MG63 (cell line): ENCODE measurements around the gene CBFA2T2. TPM values are rescaled to one million over a fixed set of nuclear protein-coding genes. Genes with fewer than 3 reads are reported as not detected.
"Not testable (repeated sequence)": the region's sequence is repeated elsewhere in the genome, so short reads cannot be mapped to it uniquely, and the experiment has no call there.

Source experiments
- DNase-seq: peaks from one replicate; pipeline ENCODE4 v3.0.0-alpha.2; 2020
- H3K27me3 ChIP-seq: fragments of 250-450 bp; sonication (Bioruptor Pico); 2 replicates; pipeline ENCODE4 v1.5.1; 2020; ENCODE audit warnings: mild to moderate bottlenecking, moderate library complexity
- H3K36me3 ChIP-seq: fragments of 250-450 bp; sonication (Bioruptor Pico); 2 replicates; pipeline ENCODE4 v1.5.1; 2020; ENCODE audit warnings: mild to moderate bottlenecking, moderate library complexity
- H3K4me3 ChIP-seq: fragments of 250-450 bp; sonication (Bioruptor Pico); 2 replicates; pipeline ENCODE4 v1.5.1; 2020; ENCODE audit warnings: mild to moderate bottlenecking, moderate library complexity
- H3K9me3 ChIP-seq: fragments of 250-450 bp; sonication (Bioruptor Pico); 2 replicates; pipeline ENCODE4 v1.5.1; 2020; ENCODE audit warnings: mild to moderate bottlenecking, moderate library complexity
- total RNA-seq: library from RNA; depleted of rRNA; stranded (reverse); fragments of >200 nt; shearing (Covaris generic); gene quantifications from 2 replicates; pipeline ENCODE4 v1.2.3, GENCODE V29; 2014; ENCODE audit warnings: low replicate concordance

CBFA2T2 gene
- total RNA-seq, 1 experiment from 2014 or later = 7.2 TPM

- Histone ChIP-seq H3K9me3 (no peaks in the 10 kb centered on the region), H3K36me3 (no peaks in the 10 kb centered on the region), H3K4me3 (no peak overlapping the region), H3K27me3 (no peaks in the 10 kb centered on the region)
- DNase-seq = peak; percentile 36
Observed at GRCh38 chr20:33522256-33522820, 32.4 kb downstream of the CBFA2T2 start.

GRCh38 chr20:33524261-33524660, 34.4 kb downstream of the CBFA2T2 start:
- Histone ChIP-seq H3K36me3 (no peaks in the 10 kb centered on the region), H3K9me3 (no peaks in the 10 kb centered on the region), H3K4me3 (no peak overlapping the region), H3K27me3 (no peaks in the 10 kb centered on the region)
- DNase-seq = no peak

GRCh38 chr20:33526769-33527168, 36.9 kb downstream of the CBFA2T2 start:
- no peak overlapping the region for H3K4me3 ChIP-seq
- H3K9me3 ChIP-seq = no peaks in the 10 kb centered on the region
- H3K36me3 ChIP-seq = no peaks in the 10 kb centered on the region
- no peaks in the 10 kb centered on the region for H3K27me3 ChIP-seq
- no peak for DNase-seq

- no peak for DNase-seq
- Histone ChIP-seq H3K9me3 (no peaks in the 10 kb centered on the region), H3K4me3 (no peak overlapping the region), H3K27me3 (no peaks in the 10 kb centered on the region), H3K36me3 (no peaks in the 10 kb centered on the region)
Observed at GRCh38 chr20:33531047-33531877, 41.4 kb downstream of the CBFA2T2 start.

GRCh38 chr20:33531885-33532284, 42.0 kb downstream of the CBFA2T2 start:
- no peaks in the 10 kb centered on the region for H3K9me3 ChIP-seq
- H3K36me3 ChIP-seq = no peaks in the 10 kb centered on the region
- DNase-seq = no peak
- H3K27me3 ChIP-seq = no peaks in the 10 kb centered on the region
- no peak overlapping the region for H3K4me3 ChIP-seq

DNA sequence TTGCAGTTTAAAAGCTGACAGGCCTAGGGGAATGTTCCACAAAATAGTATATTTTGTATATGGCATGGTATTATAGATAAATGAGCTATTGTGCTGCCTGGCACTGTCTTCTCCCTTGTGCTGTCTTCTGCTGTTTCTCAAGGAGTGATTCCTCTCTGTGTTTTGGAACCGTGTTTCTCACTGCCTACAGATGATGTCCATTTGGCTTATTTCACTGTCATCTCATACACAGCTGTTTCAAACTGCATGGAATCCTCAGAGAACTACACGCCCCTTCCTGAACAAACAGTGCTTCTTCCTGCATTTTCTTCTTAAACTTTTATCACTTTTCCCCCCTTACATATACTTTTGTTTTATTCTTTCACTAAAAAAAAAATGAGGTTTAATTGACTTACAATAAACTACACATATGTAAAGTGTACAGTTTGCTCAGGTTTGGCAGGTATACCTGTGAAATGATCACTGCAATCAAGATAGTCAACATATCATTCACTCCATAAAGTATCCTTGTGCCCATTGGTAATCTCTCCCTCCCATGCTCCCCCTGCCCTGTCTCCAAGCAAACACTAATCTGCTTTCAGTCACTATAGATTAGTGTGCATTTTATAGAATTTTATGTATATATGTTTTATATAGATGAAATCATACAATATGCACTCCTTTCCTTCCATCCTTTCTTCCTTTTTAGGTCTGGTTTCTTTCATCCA, 43.0 kb downstream of the CBFA2T2 start:
- DNase-seq = no peak
- no peaks in the 10 kb centered on the region for H3K27me3 ChIP-seq
- H3K36me3 ChIP-seq = no peaks in the 10 kb centered on the region
- H3K9me3 ChIP-seq = no peaks in the 10 kb centered on the region
- H3K4me3 ChIP-seq = no peak overlapping the region

DNA sequence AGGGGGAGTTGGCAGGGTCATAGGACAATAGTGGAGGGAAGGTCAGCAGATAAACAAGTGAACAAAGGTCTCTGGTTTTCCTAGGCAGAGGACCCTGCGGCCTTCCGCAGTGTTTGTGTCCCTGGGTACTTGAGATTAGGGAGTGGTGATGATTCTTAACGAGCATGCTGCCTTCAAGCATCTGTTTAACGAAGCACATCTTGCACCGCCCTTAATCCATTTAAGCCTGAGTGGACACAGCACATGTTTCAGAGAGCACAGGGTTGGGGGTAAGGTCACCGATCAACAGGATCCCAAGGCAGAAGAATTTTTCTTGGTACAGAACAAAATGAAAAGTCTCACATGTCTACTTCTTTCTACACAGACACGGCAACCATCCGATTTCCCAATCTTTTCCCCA, 45.8 kb downstream of the CBFA2T2 start:
- not testable (repeated sequence) for H3K4me3 ChIP-seq, H3K27me3 ChIP-seq, DNase-seq, H3K9me3 ChIP-seq, H3K36me3 ChIP-seq

GRCh38 chr20:33537608-33538007, 47.7 kb downstream of the CBFA2T2 start:
- Histone ChIP-seq H3K9me3 (no peaks in the 10 kb centered on the region), H3K36me3 (no peaks in the 10 kb centered on the region), H3K27me3 (no peaks in the 10 kb centered on the region; the same call in 1 of the 2 replicates), H3K4me3 (no peak overlapping the region)
- no peak for DNase-seq

GRCh38 chr20:33539129-33539528, 49.2 kb downstream of the CBFA2T2 start:
- Histone ChIP-seq H3K9me3 (no peaks in the 10 kb centered on the region), H3K27me3 (no peaks in the 10 kb centered on the region; the same call in 1 of the 2 replicates), H3K4me3 (no peak overlapping the region), H3K36me3 (no peaks in the 10 kb centered on the region)
- no peak for DNase-seq

DNA sequence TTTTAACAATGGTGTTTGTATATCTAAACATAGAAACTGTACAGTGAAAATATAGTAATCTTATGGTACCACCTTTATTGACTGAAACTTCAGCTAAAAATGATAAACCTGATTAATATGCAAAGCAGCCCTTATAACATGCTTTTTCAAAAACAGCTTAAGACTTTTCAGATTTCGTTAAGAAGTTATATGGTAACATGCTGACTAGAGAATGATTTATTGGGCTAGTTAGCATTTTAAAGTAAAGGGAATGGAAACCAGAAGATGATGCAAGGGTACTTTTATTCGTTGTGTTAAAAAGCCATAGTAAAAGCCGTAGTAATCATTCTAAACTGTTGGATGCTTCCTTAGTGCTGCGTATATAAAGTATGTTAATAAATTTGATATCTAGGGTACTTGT, 50.5 kb downstream of the CBFA2T2 start:
- no peak overlapping the region for H3K4me3 ChIP-seq
- H3K27me3 ChIP-seq = no peaks in the 10 kb centered on the region; the same call in 1 of the 2 replicates
- H3K36me3 ChIP-seq = no peaks in the 10 kb centered on the region
- no peaks in the 10 kb centered on the region for H3K9me3 ChIP-seq
- no peak for DNase-seq

DNA sequence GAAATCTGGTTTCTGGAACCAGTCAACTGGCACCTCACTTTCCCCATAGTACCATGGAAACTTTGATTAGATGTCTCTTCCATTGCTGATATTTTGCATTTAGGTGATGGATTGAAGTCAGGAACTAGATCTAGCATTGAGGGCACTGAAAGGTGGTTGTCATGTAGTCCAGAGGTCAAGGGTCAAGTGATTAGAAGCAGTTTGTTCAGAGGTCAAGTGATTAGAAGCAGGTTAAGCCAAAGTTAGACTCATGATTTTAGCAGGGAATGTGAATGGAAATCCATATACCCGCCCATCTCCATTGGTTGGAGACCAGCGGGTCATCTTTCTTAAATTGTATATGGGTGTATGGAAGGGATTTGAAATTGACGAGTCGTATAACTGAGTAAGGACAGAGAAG, 51.2 kb downstream of the CBFA2T2 start:
- H3K27me3 ChIP-seq = no peaks in the 10 kb centered on the region; the same call in 1 of the 2 replicates
- no peak for DNase-seq
- no peak overlapping the region for H3K4me3 ChIP-seq
- no peaks in the 10 kb centered on the region for H3K36me3 ChIP-seq
- no peaks in the 10 kb centered on the region for H3K9me3 ChIP-seq

DNA sequence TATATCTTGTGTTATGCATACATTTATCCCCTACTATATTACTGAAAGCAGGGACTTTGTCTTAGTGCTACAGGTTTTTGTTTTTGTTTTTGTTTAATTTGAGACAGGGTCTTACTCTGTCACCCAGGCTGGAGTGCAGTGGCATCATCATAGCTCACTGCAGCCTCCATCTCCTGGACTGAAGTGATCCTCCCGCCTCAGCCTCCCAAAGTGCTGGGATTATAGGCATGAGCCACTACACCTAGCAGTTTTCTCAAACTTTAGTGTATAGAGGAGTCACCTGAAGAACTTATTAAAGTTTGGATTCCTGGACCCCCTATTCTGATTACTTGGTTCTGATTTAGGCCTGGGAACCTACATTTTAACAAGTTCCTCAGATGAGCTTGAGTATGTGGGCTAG, 51.9 kb downstream of the CBFA2T2 start:
- no peaks in the 10 kb centered on the region for H3K9me3 ChIP-seq
- no peak for DNase-seq
- H3K4me3 ChIP-seq = no peak overlapping the region
- H3K36me3 ChIP-seq = no peaks in the 10 kb centered on the region
- H3K27me3 ChIP-seq = no peaks in the 10 kb centered on the region; the same call in 1 of the 2 replicates

DNA sequence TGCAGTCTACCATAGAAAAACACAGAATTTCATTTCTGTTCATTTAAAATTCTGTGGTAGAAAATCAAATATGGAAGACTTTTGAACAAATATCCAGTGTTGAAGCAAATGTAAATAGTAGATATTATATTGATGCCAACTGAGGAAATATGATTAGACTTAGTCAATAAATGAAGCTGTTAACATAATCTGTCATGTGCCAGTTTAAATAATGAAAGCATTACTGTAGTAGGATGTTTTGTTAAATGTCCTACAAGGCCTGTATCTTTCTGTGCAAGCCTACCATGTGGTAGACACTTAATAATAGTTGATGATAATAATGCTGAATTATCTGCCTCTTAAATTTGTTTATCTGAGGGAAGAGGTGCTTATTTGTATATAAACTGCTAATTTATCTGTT, 55.9 kb downstream of the CBFA2T2 start:
- Histone ChIP-seq H3K36me3 (no peaks in the 10 kb centered on the region), H3K27me3 (no peaks in the 10 kb centered on the region), H3K4me3 (no peak overlapping the region), H3K9me3 (no peaks in the 10 kb centered on the region)
- no peak for DNase-seq

DNA sequence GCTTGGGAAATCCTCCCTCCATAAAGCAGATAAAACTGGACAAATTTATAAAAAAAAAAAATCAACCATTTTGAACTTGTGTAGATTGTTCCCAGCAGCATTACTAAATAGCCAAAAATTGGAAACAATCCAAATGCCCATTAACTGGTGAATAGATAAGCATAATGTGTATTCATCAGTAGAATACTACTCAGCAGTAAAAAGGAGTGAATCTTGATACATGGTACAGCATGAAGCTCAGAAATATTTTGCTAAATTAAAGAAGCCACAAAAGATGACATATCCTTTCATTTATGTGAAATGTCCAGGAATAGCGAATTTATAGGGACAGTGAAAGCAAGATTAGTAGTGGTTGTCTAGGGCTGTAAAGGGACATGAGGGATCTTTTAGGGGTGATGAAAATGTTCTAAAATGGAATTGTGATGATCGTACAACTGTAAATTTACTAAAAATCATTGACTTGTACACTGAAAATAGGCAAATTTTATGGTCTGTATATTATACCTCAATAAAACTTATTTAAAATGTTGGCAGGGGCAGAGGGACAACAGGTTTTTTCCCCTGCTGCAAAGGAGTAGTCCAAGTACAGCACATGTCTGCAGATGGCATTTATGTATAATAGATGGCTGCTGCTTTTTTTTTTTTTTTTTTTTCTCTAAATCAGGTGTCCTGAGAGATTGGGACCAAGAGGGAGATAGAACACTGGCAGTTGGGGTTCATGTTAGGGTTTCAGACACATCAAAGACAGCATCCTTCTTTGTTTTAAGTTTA, 59.5 kb downstream of the CBFA2T2 start:
- DNase-seq = no peak
- Histone ChIP-seq H3K27me3 (no peaks in the 10 kb centered on the region), H3K4me3 (no peak overlapping the region), H3K36me3 (no peaks in the 10 kb centered on the region), H3K9me3 (no peaks in the 10 kb centered on the region)

GRCh38 chr20:33551778-33552177, 61.9 kb downstream of the CBFA2T2 start:
- Histone ChIP-seq H3K4me3 (no peak overlapping the region), H3K9me3 (no peaks in the 10 kb centered on the region), H3K36me3 (no peaks in the 10 kb centered on the region), H3K27me3 (no peaks in the 10 kb centered on the region)
- DNase-seq = no peak

- no peaks in the 10 kb centered on the region for H3K9me3 ChIP-seq
- no peaks in the 10 kb centered on the region for H3K27me3 ChIP-seq
- no peak overlapping the region for H3K4me3 ChIP-seq
- DNase-seq = no peak
- no peaks in the 10 kb centered on the region for H3K36me3 ChIP-seq
Observed at GRCh38 chr20:33552519-33552918, 62.6 kb downstream of the CBFA2T2 start.

DNA sequence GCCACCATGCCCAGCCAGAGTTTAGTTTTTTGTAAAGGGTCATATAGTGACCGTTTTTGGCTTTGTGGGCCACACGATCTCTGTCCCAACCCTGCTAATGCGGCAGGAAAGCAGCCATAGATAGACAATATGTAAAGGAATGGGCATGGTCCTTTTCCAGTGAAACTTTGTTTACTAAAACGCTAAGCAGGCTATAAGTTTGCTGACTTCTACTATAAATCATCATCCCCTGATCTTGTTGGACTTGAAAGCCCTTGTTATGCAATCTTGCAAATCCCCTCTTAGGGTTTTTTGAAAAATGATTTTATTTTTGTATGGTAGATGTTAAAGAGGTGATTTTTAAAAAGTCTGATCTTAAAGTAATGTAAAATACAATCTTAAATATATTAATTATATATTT, 63.6 kb downstream of the CBFA2T2 start:
- no peaks in the 10 kb centered on the region for H3K9me3 ChIP-seq

More for the DNA sequence above, 63.6 kb downstream of the CBFA2T2 start:
- Histone ChIP-seq H3K27me3 (no peaks in the 10 kb centered on the region), H3K36me3 (no peaks in the 10 kb centered on the region), H3K4me3 (no peak overlapping the region)
- DNase-seq = no peak
